SU-DHL-6 (cell line): ENCODE results near the gene TBC1D10A.

Experiments used
- H2AFZ ChIP-seq: fragments of 200-600 bp; sonication (generic); 2 replicates; pipeline ENCODE4 v1.6.1; 2014; ENCODE audit warnings: low read depth, mild to moderate bottlenecking, moderate library complexity, mixed read lengths, antibody characterized with exemption, low read length; ENCODE audit not compliant: severe bottlenecking
- H3F3A ChIP-seq: fragments of 200-600 bp; shearing (Covaris generic); 2 replicates; pipeline ENCODE4 v1.6.0; 2016; ENCODE audit warnings: antibody characterized with exemption, mild to moderate bottlenecking; ENCODE audit not compliant: insufficient read depth
- H3K27ac ChIP-seq: fragments of 200-600 bp; sonication (generic); 2 replicates; pipeline ENCODE4 v1.5.1; 2016; ENCODE audit warnings: low read depth, mild to moderate bottlenecking, low read length, moderate library complexity, mixed read lengths
- H3K27me3 ChIP-seq: fragments of 200-600 bp; sonication (generic), shearing (Covaris generic); 2 replicates; pipeline ENCODE4 v1.6.0; 2014; ENCODE audit warnings: mild to moderate bottlenecking, low read length
- H3K36me3 ChIP-seq: fragments of 200-600 bp; sonication (generic); 2 replicates; pipeline ENCODE4 v1.6.1; 2014; ENCODE audit warnings: mild to moderate bottlenecking, low read length, mixed read lengths
- H3K4me2 ChIP-seq: fragments of 300-600, 200-600 bp; shearing (Covaris generic), sonication (generic); 2 replicates; pipeline ENCODE4 v1.6.0; 2014; ENCODE audit warnings: low read length, low read depth, mild to moderate bottlenecking; ENCODE audit not compliant: poor library complexity, severe bottlenecking
- H3K4me3 ChIP-seq: fragments of 200-600 bp; sonication (generic); 2 replicates; pipeline ENCODE4 v1.5.1; 2014; ENCODE audit warnings: antibody characterized with exemption, low read length, mild to moderate bottlenecking, mixed read lengths; ENCODE audit not compliant: insufficient read depth, poor library complexity, severe bottlenecking
- H3K79me2 ChIP-seq: fragments of 200-600 bp; sonication (generic); 2 replicates; pipeline ENCODE4 v1.6.1; 2014; ENCODE audit warnings: mild to moderate bottlenecking, low read length, moderate library complexity; ENCODE audit not compliant: insufficient read depth
- H3K9ac ChIP-seq: fragments of 200-600 bp; sonication (generic); 2 replicates; pipeline ENCODE4 v1.7.0; 2014; ENCODE audit warnings: mild to moderate bottlenecking, low read length
- H3K9me2 ChIP-seq: fragments of 200-600 bp; sonication (generic); replicated peaks from 2 replicates; pipeline ENCODE4 v1.6.1; 2014; ENCODE audit warnings: low read length; ENCODE audit not compliant: insufficient read depth
- H3K9me3 ChIP-seq: fragments of 200-600 bp; sonication (generic); 2 replicates; pipeline ENCODE4 v1.6.1; 2014; ENCODE audit warnings: low read length, mixed read lengths; ENCODE audit not compliant: insufficient read depth
- H4K20me1 ChIP-seq: fragments of 200-600 bp; sonication (generic); 2 replicates; pipeline ENCODE4 v1.6.1; 2014; ENCODE audit warnings: low read depth, mild to moderate bottlenecking, antibody characterized with exemption, low read length, moderate library complexity, mixed read lengths
- CTCF ChIP-seq: fragments of 200-600 bp; sonication (generic); IDR thresholded peaks from one replicate; pipeline ENCODE4 v1.5.1; 2017; ENCODE audit warnings: antibody characterized with exemption, mild to moderate bottlenecking, low read length, moderate library complexity; ENCODE audit not compliant: insufficient read depth, poor library complexity, severe bottlenecking
- EZH2phosphoT487 ChIP-seq: fragments of 200-600 bp; sonication (generic), shearing (Covaris generic); conservative IDR thresholded peaks from 2 replicates; pipeline ENCODE4 v1.6.1; 2018; ENCODE audit warnings: mild to moderate bottlenecking, antibody characterized with exemption, low read length, moderate library complexity, mixed read lengths

TBC1D10A gene

DNA sequence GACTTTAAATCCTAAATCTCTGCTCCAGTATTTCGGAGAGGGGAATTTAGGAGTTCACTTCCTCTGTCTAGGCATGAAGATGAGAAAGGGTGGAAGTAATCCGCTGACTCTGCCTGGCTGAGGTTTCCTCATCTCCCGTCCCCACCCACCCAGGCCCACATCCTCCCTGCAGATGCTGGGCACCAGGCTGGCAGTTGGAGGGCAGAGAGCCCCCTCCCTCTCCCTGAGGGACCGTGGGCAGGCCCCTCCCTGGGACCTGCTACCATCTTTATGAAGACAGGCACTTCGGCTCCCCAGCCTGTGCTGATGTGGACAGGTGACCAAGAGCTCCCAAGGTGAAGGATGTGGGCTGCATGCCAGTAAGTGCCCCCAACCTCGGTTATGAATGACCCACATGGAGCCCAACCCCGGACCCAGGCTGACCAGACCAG, 44.1 kb downstream of the TBC1D10A start:
- TF ChIP-seq CTCF (no peak), EZH2phosphoT487 (no peak)
- H2AFZ ChIP-seq: no peak overlapping the region
- H3K9me3 ChIP-seq: no peaks in the 10 kb centered on the region
- H3K4me2 ChIP-seq: no peak overlapping the region
- H3K27ac ChIP-seq: no peak overlapping the region
- no peaks in the 10 kb centered on the region for H3F3A ChIP-seq
- H3K9me2 ChIP-seq: no peaks in the 10 kb centered on the region
- no peak overlapping the region for H3K4me3 ChIP-seq
- H4K20me1 ChIP-seq: no peaks in the 10 kb centered on the region
- H3K79me2 ChIP-seq: no peaks in the 10 kb centered on the region
- no peaks in the 10 kb centered on the region for H3K27me3 ChIP-seq
- no peaks in the 10 kb centered on the region for H3K36me3 ChIP-seq
- no peak overlapping the region for H3K9ac ChIP-seq

DNA sequence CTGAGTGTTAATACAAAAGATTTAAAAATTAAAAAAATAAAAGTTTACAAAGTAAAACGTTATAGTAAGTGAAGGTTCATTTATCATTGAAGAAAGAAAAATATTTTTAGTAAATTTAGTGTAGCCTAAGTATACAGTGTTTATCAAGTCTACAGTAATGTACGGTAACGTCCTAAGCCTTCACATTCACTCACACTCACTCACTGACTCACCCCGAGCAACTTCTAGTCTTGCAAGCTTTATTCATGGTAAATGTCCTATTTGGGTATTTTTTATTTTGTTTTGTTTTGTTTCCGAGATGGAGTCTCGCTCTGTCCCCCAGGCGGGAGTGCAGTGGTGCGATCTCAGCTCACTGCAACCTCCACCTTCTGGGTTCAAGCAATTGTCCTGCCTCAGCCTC, 46.2 kb downstream of the TBC1D10A start:
- no peak overlapping the region for H3K4me2 ChIP-seq
- no peaks in the 10 kb centered on the region for H3F3A ChIP-seq
- H3K9ac ChIP-seq: no peak overlapping the region
- no peak for TF ChIP-seq EZH2phosphoT487
- TF ChIP-seq CTCF: no peak
- no peaks in the 10 kb centered on the region for H3K27me3 ChIP-seq
- no peaks in the 10 kb centered on the region for H3K36me3 ChIP-seq
- H3K27ac ChIP-seq: no peak overlapping the region
- no peak overlapping the region for H3K4me3 ChIP-seq
- no peaks in the 10 kb centered on the region for H3K9me2 ChIP-seq
- no peak overlapping the region for H2AFZ ChIP-seq
- H4K20me1 ChIP-seq: no peaks in the 10 kb centered on the region
- no peaks in the 10 kb centered on the region for H3K79me2 ChIP-seq
- no peaks in the 10 kb centered on the region for H3K9me3 ChIP-seq

GRCh38 chr22:30279932-30280331, 46.8 kb downstream of the TBC1D10A start:
- H3K4me3 ChIP-seq: no peak overlapping the region
- H3K27me3 ChIP-seq: no peaks in the 10 kb centered on the region
- H2AFZ ChIP-seq: no peak overlapping the region
- no peaks in the 10 kb centered on the region for H3K79me2 ChIP-seq
- no peak overlapping the region for H3K27ac ChIP-seq
- H4K20me1 ChIP-seq: no peaks in the 10 kb centered on the region
- no peaks in the 10 kb centered on the region for H3F3A ChIP-seq
- H3K9me2 ChIP-seq: no peaks in the 10 kb centered on the region
- H3K4me2 ChIP-seq: no peak overlapping the region
- no peaks in the 10 kb centered on the region for H3K9me3 ChIP-seq
- no peaks in the 10 kb centered on the region for H3K36me3 ChIP-seq
- TF ChIP-seq EZH2phosphoT487 (no peak), CTCF (no peak)
- H3K9ac ChIP-seq: no peak overlapping the region
